ENCODE data around the gene MYBPH.

Gene MYBPH

DNA sequence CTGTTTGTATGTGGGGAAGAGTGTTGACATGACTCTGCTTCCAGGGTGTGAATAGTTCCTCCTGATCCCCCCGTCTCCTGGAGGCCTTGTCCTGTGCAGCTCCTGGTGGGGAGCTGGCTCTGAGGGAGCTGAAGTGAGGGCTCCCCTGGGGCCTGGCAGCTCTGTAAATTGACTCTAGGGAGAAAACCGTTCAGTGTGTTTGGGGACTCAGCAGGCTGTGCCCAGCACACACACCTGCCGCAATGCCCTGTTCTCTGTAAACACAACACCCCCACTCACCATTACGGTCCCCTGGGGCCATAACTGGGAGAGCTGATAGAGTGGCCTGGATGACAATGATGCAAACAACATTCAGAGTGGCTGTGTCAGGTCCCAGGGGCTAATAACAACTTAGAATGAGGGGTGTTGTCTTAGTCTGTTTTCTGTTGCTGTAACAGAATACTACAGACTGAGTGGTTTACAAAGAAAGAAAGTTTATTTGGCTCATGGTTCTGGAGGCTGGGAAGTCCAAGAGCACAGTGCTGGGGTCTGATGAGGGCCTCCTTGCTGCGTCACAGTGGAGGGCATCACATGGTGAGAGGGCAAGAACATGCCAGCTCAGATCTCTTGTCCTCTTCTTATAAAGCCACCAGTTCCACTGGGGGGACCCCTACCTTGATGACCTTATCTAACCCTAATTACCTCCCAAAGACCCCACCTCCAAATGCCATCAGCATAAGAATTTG, 32.8 kb downstream of the MYBPH start:
- no peak overlapping the region for H3K4me3 ChIP-seq (ENCODE audit: low read depth, low read length)
- peaks cover 26% of the 10 kb centered on the region for H3K36me3 ChIP-seq
- H3K9me3 ChIP-seq (ENCODE audit: severe bottlenecking): no peaks in the 10 kb centered on the region
- no peak for DNase-seq
- TF ChIP-seq, protein P1, sequence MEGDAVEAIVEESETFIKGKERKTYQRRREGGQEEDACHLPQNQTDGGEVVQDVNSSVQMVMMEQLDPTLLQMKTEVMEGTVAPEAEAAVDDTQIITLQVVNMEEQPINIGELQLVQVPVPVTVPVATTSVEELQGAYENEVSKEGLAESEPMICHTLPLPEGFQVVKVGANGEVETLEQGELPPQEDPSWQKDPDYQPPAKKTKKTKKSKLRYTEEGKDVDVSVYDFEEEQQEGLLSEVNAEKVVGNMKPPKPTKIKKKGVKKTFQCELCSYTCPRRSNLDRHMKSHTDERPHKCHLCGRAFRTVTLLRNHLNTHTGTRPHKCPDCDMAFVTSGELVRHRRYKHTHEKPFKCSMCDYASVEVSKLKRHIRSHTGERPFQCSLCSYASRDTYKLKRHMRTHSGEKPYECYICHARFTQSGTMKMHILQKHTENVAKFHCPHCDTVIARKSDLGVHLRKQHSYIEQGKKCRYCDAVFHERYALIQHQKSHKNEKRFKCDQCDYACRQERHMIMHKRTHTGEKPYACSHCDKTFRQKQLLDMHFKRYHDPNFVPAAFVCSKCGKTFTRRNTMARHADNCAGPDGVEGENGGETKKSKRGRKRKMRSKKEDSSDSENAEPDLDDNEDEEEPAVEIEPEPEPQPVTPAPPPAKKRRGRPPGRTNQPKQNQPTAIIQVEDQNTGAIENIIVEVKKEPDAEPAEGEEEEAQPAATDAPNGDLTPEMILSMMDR (IDR thresholded peaks at IDR 0.05; ENCODE audit: low read depth, low read length): no peak
- no peak overlapping the region for H3K27ac ChIP-seq
- no peaks in the 10 kb centered on the region for H3K27me3 ChIP-seq (ENCODE audit: insufficient read depth, low read depth, severe bottlenecking)

DNA sequence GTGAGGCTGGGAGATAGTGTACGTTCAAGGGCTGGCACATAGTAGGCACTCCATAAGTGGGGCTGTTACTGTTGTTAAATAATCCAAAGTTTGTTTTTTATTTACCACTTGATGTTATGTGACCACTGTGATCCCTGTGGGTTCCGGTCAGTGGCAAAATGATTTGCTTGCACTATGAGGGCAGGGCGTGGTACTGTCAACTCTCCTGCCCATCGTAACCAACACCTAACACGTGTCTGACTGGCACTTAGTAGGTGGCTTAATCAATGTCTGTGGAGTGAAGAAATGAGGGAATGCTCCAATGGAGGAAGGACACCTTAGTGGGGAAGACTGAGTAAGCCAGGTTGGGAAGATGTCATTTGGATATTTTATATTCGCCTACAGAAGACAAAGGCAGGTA, 33.5 kb downstream of the MYBPH start:
- TF ChIP-seq, protein P1 (IDR thresholded peaks at IDR 0.05; ENCODE audit: low read depth, low read length): no peak
- no peak overlapping the region for H3K27ac ChIP-seq
- DNase-seq: no peak
- H3K9me3 ChIP-seq (ENCODE audit: severe bottlenecking): no peaks in the 10 kb centered on the region
- H3K36me3 ChIP-seq: peaks cover 27% of the 10 kb centered on the region
- no peak overlapping the region for H3K4me3 ChIP-seq (ENCODE audit: low read depth, low read length)
- no peaks in the 10 kb centered on the region for H3K27me3 ChIP-seq (ENCODE audit: insufficient read depth, low read depth, severe bottlenecking)

DNA sequence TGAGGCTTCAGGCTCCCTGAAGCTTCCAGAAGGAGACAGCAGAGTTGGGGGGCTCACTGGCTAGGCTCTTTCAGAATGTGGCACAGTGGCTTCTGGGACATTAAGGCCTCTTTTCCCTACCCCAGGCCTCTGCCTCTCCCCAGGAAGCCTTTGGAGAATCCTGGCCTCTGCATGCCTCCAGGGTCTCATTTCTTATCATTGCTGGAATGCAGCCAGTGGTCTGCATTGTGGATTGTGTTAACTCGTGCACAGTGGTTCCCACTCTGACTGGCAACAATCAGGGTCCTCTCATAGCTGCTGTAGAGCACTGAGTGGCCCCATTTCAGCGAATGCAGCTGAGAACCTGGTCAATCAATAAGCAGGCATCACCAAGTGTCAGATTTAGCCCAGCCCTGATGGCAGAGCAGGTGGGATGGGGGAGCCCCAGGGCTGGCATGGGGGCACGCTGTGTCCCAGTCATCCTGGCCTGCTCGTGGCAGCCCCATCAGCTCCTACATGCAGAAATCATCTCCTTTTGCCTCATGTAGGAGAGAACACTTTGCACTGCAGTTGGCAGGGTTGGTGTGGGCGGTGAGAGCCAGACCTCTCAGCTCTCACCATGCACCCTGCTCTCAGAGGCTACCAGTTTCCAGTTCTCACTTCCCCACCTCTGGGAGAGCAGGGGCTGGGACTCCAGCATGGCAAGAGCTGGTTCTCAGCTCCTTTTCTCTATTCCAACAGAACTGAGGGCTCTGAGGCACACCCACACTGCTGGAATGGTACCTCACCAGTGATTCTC, 34.7 kb downstream of the MYBPH start:
- Histone ChIP-seq H3K9me3 (ENCODE audit: severe bottlenecking) (no peaks in the 10 kb centered on the region), H3K4me3 (ENCODE audit: low read depth, low read length) (no peak overlapping the region), H3K27ac (no peak overlapping the region), H3K27me3 (ENCODE audit: insufficient read depth, low read depth, severe bottlenecking) (no peaks in the 10 kb centered on the region), H3K36me3 (peaks cover 27% of the 10 kb centered on the region)
- DNase-seq: no peak
- TF ChIP-seq, protein P1 (IDR thresholded peaks at IDR 0.05; ENCODE audit: low read depth, low read length): no peak

DNA sequence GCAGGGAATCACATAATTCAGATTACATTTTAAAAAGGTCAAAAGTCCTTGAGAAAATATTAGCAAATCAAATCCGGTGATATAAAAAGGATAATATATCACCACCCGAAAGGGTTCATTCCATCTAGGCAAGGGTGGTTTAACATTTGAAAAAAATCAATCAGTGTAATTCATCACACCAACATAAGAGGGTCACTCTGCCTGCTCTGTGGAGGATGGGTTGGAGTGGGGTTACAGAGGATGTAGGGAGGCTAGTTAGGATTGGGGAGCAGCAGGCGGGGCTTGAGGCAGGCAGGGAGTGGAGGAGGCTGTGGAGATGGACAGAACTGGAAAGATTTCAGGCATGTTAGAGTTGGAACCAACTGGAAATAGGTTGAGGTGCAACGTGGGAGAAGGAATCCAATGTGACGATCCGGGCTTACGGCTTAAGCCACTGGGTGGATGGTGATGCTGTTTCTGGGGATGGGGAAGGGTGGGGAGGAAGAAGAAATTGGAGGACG, 35.6 kb downstream of the MYBPH start:
- no peak for DNase-seq
- TF ChIP-seq, protein P1 (IDR thresholded peaks at IDR 0.05; ENCODE audit: low read depth, low read length): no peak
- Histone ChIP-seq H3K4me3 (ENCODE audit: low read depth, low read length) (no peak overlapping the region), H3K27me3 (ENCODE audit: insufficient read depth, low read depth, severe bottlenecking) (no peaks in the 10 kb centered on the region), H3K9me3 (ENCODE audit: severe bottlenecking) (no peaks in the 10 kb centered on the region), H3K27ac (no peak overlapping the region), H3K36me3 (peaks cover 29% of the 10 kb centered on the region)

DNA sequence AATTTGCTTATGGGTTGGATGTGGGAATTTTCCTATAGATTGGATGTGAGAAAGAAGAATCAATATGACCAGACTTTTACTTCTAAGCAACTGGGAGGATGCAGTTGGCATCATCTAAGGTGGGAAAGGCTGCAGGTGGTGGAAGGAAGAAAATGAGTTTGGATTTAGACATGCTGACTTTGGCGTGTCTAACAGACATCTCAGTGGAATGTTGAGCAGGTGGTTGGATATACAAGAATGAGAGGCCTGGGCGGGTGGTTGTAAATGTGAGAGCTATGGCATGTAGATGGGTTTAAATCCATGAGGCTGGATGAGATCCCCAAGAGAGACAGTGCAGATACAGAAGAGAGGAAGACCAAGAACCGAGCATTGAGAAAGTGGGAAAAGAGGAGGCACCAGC, 37.6 kb downstream of the MYBPH start:
- TF ChIP-seq, protein P1 (IDR thresholded peaks at IDR 0.05; ENCODE audit: low read depth, low read length): no peak
- no peaks in the 10 kb centered on the region for H3K9me3 ChIP-seq (ENCODE audit: severe bottlenecking)
- no peak overlapping the region for H3K4me3 ChIP-seq (ENCODE audit: low read depth, low read length)
- H3K27ac ChIP-seq: no peak overlapping the region
- peaks cover 26% of the 10 kb centered on the region for H3K36me3 ChIP-seq
- H3K27me3 ChIP-seq (ENCODE audit: insufficient read depth, low read depth, severe bottlenecking): no peaks in the 10 kb centered on the region
- DNase-seq: no peak

All from WERI-Rb-1 (cell line).